Kidney glomerular epithelial cell (primary cell): Measurements from ENCODE around the gene C18orf32.
"Not testable (repeated sequence)": the region's sequence is repeated elsewhere in the genome, so short reads cannot be mapped to it uniquely, and the experiment has no call there.

Experiments used
- DNase-seq: peaks from one replicate; lab custom pipeline; 2025; lab: John Stamatoyannopoulos, UW

The C18orf32 gene

GRCh38 chr18:49500201-49500921 is 13.3 kb upstream of the C18orf32 start:
- DNase-seq = no peak

- DNase-seq = no peak
These were observed 12.1 kb upstream of the C18orf32 start for GRCh38 chr18:49499046-49499637.

DNA sequence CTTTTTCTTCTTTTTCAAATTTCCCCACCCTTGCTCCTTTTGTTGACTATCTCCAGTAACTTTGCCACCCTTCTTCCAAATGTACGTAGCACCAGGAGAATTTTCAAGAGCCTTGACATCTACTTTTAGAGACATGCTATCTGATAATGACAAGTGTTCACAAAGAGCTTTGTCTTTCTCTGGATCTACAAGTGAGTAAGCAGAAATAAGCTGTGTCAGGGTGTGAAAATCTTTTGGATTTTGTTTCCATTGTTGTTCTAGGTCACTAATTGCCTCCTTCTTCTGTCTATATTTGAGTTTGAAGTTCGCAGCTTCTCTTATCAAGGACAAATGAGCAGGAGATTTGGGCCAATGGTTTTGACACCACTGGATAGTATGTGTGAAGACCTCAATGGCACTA is 8.4 kb upstream of the C18orf32 start:
- no peak for DNase-seq

DNA sequence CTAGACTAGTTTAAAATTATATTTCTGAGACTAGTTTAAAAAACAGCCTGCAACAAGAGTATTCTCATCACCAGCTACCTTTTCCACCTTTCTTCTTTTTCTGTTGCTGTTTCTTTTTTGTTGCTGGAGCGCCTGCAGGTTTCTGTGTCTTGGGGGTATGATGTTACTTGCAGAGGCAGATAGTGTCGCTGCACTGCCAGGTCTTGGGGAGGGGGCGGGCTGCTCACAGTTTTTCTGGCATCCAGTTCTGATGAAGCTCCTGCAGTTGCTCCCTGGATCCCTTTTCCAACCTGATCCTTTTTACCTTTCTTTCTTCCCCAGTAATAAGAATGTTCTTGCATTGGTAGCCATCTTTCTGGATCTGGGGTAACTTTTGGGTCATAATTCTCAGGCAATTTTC is 8.0 kb upstream of the C18orf32 start:
- no peak for DNase-seq

GRCh38 chr18:49494660-49495059 is 7.6 kb upstream of the C18orf32 start:
- DNase-seq = no peak

DNA sequence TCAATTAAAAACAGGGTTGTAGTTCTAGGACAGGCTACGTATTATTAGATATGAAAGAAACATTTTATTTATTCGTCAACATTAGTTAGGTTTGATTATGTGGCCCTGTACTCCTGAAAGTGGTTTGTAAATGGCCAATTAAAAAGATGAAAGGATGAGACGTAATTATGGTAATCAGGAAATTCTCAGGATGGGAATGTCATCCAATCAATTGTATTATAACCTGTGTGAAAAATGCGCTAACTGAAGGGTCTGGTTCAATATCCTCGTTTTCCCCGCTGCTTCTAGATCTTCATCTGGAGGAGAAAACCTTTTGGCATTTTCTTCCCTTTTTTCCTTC is 5.6 kb upstream of the C18orf32 start:
- no peak for DNase-seq

DNA sequence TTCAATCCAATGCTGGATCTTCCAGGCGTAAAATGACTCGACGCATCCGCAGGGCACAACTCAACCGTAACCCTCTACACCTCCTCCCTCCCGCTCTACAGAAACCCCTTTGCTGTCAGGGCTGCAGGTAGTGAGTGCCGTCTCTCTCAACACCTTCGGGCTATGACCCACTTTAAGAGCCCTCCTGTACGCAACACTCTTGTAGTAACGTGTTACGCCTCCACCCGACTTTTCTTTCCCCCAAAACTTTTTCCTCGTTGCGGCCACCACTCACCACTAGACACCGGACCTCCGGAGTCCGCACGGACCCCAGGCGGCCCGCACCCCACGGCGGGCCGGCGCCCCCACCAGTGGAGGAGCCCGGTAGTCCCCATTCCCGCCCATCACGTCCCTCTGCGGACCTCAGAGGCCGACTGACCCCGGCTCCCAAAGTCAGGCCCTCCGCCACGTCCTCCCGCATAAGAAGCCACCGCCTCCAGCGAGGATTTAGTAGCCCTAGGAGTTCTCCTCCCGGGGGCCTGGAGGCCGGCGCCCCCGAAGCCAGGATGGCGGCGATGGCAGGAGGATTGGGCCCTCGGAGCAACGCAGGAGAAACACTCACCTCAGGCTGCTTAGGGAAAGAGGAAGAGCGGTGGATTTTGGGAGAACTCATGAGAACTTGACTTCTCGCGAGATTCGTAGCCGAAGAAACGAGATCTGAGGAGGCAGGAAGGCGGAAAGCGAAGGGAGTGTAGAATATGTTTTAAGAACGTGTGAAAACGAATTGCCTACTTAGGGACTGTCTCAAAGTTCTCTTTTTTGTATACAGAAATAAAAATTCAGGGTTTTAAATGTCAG is 5.0 kb upstream of the C18orf32 start, which contains the start of gene RPL17:
TSS of gene RPL17 (minus strand) at position 609 of the 837 bp plus-strand sequence.
- peak; percentile 98 for DNase-seq

- DNase-seq = no peak
These were observed 4.5 kb upstream of the C18orf32 start for GRCh38 chr18:49491534-49491856.

- DNase-seq = no peak
These were observed 3.3 kb upstream of the C18orf32 start for GRCh38 chr18:49490246-49490762.

- DNase-seq = no peak
These were observed 777 bp upstream of the C18orf32 start for GRCh38 chr18:49487711-49488310.

- no peak for DNase-seq
These were observed 455 bp downstream of the C18orf32 start for GRCh38 chr18:49486606-49486952.

- DNase-seq = peak; percentile 41
These were observed 900 bp downstream of the C18orf32 start for GRCh38 chr18:49486134-49486533.

- no peak for DNase-seq
These were observed 3.8 kb downstream of the C18orf32 start for GRCh38 chr18:49483198-49483597.

- no peak for DNase-seq
These were observed 5.1 kb downstream of the C18orf32 start for GRCh38 chr18:49481907-49482306.

- no peak for DNase-seq
These were observed 5.7 kb downstream of the C18orf32 start for GRCh38 chr18:49481317-49481716.

GRCh38 chr18:49479381-49480137 is 7.5 kb downstream of the C18orf32 start:
- DNase-seq = no peak

GRCh38 chr18:49476664-49477411 is 10.2 kb downstream of the C18orf32 start:
- peak; percentile 29 for DNase-seq

DNA sequence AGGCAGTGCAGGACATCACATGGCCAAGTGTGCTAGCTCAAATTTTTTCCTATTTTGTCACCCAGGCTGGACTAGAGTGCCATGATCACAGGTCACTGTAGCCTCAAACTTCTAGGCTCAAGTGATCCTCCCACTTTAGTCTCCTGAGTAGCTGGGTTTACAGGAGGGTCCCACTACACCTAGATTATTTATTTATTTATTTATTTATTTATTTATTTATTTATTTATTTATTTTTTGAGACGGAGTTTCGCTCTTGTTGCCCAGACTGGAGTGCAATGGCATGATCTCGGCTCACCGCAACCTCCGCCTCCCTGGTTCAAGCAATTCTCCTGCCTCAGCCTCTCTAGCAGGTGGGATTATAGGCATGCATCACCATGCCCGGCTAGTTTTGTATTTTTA is 12.1 kb downstream of the C18orf32 start:
- DNase-seq = not testable (repeated sequence)

- DNase-seq = no peak
These were observed 13.3 kb downstream of the C18orf32 start for GRCh38 chr18:49473721-49474120.

- no peak for DNase-seq
These were observed 14.6 kb downstream of the C18orf32 start for GRCh38 chr18:49472459-49472858.

GRCh38 chr18:49471532-49471931 is 15.5 kb downstream of the C18orf32 start:
- DNase-seq = no peak
